ENCODE data around the gene RPSA. TPM values are rescaled to one million over a fixed set of nuclear protein-coding genes. Genes with fewer than 3 reads are reported as not detected.
"Not testable (repeated sequence)": the region's sequence is repeated elsewhere in the genome, so short reads cannot be mapped to it uniquely, and the experiment has no call there.

The RPSA gene
- total RNA-seq, 1 experiment from 2014 or later = 2,455 TPM

- TF ChIP-seq, protein P1, sequence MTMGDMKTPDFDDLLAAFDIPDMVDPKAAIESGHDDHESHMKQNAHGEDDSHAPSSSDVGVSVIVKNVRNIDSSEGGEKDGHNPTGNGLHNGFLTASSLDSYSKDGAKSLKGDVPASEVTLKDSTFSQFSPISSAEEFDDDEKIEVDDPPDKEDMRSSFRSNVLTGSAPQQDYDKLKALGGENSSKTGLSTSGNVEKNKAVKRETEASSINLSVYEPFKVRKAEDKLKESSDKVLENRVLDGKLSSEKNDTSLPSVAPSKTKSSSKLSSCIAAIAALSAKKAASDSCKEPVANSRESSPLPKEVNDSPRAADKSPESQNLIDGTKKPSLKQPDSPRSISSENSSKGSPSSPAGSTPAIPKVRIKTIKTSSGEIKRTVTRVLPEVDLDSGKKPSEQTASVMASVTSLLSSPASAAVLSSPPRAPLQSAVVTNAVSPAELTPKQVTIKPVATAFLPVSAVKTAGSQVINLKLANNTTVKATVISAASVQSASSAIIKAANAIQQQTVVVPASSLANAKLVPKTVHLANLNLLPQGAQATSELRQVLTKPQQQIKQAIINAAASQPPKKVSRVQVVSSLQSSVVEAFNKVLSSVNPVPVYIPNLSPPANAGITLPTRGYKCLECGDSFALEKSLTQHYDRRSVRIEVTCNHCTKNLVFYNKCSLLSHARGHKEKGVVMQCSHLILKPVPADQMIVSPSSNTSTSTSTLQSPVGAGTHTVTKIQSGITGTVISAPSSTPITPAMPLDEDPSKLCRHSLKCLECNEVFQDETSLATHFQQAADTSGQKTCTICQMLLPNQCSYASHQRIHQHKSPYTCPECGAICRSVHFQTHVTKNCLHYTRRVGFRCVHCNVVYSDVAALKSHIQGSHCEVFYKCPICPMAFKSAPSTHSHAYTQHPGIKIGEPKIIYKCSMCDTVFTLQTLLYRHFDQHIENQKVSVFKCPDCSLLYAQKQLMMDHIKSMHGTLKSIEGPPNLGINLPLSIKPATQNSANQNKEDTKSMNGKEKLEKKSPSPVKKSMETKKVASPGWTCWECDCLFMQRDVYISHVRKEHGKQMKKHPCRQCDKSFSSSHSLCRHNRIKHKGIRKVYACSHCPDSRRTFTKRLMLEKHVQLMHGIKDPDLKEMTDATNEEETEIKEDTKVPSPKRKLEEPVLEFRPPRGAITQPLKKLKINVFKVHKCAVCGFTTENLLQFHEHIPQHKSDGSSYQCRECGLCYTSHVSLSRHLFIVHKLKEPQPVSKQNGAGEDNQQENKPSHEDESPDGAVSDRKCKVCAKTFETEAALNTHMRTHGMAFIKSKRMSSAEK (CRISPR knock-in tag; IDR thresholded peaks at IDR 0.05; ENCODE audit: borderline replicate concordance) = peak; percentile 85
- TF ChIP-seq, protein P2, sequence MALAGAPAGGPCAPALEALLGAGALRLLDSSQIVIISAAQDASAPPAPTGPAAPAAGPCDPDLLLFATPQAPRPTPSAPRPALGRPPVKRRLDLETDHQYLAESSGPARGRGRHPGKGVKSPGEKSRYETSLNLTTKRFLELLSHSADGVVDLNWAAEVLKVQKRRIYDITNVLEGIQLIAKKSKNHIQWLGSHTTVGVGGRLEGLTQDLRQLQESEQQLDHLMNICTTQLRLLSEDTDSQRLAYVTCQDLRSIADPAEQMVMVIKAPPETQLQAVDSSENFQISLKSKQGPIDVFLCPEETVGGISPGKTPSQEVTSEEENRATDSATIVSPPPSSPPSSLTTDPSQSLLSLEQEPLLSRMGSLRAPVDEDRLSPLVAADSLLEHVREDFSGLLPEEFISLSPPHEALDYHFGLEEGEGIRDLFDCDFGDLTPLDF (CRISPR knock-in tag; IDR thresholded peaks at IDR 0.05) = peak; percentile 15; the same call in 1 of the 2 replicates
These were observed 7.9 kb downstream of the RPSA start (continued) for GRCh38 chr3:39414421-39414907.

DNA sequence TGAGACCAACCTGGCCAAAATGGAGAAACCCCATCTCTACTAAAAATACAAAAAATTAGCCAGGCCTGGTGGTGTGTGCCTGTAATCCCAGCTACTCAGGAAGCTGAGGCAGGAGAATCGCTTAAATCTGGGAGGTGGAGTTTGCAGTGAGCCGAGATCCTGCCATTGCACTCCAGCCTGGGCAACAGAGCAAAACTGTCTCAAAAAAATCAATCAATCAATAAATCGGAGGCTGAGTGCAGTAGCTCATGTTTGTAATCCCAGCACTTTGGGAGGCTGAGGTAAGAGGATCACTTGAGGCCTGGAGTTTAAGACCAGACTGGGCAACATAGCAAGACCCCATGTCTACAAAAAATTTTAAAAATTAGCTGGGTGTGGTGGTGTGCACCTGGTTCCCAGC is 8.8 kb downstream of the RPSA start:
- POLR2A ChIA-PET = interaction anchor here (1.0 to 1.8 kb wide), 2 partner anchors 10 to 20 kb away, joined by 4 to 10 read pairs; partner anchors contain the start of gene RPSA
- not testable (repeated sequence) for ATAC-seq; H3K9me3 Mint-ChIP-seq; H3K27me3 Mint-ChIP-seq (ENCODE audit: low read depth); H3K27ac Mint-ChIP-seq; H3K4me3 Mint-ChIP-seq; DNase-seq (ENCODE audit: low spot score)
- CTCF ChIA-PET = interaction anchor here (2.3 to 3.3 kb wide), 3 partner anchors 29 to 127 kb away, joined by 5 to 17 read pairs (median 6); no protein-coding TSS in a partner anchor
- Mint-ChIP-seq H3K36me3 (peaks cover 35% of the 10 kb centered on the region), H3K4me1 (peaks cover 27% of the 10 kb centered on the region)
- TF ChIP-seq EMX1 (CRISPR knock-in tag; IDR thresholded peaks at IDR 0.05) (peak; percentile 38; the same call in 1 of the 2 replicates), NFATC4 (CRISPR knock-in tag; IDR thresholded peaks at IDR 0.05) (peak; percentile 92), ZNF425 (CRISPR knock-in tag; conservative IDR thresholded peaks at IDR 0.05) (peak; percentile 85), ZNF121 (CRISPR knock-in tag; IDR thresholded peaks at IDR 0.05) (peak; percentile 96), GTF2I (CRISPR knock-in tag; conservative IDR thresholded peaks at IDR 0.05) (peak; percentile 91), ZNF671 (CRISPR knock-in tag; IDR thresholded peaks at IDR 0.05) (peak; percentile 87), ZNF416 (CRISPR knock-in tag; IDR thresholded peaks at IDR 0.05) (peak; percentile 85; the same call in 1 of the 2 replicates), PRRX2 (CRISPR knock-in tag; IDR thresholded peaks at IDR 0.05) (peak; percentile 76; the same call in 1 of the 2 replicates)
- TF ChIP-seq, protein P1 (CRISPR knock-in tag; IDR thresholded peaks at IDR 0.05; ENCODE audit: borderline replicate concordance) = peak; percentile 74; the same call in 1 of the 2 replicates
- TF ChIP-seq, protein P3, sequence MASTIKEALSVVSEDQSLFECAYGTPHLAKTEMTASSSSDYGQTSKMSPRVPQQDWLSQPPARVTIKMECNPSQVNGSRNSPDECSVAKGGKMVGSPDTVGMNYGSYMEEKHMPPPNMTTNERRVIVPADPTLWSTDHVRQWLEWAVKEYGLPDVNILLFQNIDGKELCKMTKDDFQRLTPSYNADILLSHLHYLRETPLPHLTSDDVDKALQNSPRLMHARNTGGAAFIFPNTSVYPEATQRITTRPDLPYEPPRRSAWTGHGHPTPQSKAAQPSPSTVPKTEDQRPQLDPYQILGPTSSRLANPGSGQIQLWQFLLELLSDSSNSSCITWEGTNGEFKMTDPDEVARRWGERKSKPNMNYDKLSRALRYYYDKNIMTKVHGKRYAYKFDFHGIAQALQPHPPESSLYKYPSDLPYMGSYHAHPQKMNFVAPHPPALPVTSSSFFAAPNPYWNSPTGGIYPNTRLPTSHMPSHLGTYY (CRISPR knock-in tag; IDR thresholded peaks at IDR 0.05) = peak; percentile 77; the same call in 1 of the 2 replicates
- TF ChIP-seq, protein P4, sequence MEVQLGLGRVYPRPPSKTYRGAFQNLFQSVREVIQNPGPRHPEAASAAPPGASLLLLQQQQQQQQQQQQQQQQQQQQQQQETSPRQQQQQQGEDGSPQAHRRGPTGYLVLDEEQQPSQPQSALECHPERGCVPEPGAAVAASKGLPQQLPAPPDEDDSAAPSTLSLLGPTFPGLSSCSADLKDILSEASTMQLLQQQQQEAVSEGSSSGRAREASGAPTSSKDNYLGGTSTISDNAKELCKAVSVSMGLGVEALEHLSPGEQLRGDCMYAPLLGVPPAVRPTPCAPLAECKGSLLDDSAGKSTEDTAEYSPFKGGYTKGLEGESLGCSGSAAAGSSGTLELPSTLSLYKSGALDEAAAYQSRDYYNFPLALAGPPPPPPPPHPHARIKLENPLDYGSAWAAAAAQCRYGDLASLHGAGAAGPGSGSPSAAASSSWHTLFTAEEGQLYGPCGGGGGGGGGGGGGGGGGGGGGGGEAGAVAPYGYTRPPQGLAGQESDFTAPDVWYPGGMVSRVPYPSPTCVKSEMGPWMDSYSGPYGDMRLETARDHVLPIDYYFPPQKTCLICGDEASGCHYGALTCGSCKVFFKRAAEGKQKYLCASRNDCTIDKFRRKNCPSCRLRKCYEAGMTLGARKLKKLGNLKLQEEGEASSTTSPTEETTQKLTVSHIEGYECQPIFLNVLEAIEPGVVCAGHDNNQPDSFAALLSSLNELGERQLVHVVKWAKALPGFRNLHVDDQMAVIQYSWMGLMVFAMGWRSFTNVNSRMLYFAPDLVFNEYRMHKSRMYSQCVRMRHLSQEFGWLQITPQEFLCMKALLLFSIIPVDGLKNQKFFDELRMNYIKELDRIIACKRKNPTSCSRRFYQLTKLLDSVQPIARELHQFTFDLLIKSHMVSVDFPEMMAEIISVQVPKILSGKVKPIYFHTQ (CRISPR knock-in tag; IDR thresholded peaks at IDR 0.05) = peak; percentile 85

Data from WTC11 (cell line).